NCI-H524 treated with DMSO at 0.1 percent for 48 hours (cell line): ENCODE results near the gene DNAH11.
"Not testable (repeated sequence)": the region's sequence is repeated elsewhere in the genome, so short reads cannot be mapped to it uniquely, and the experiment has no call there.

Experiments used
- DNase-seq: peaks from one replicate; lab custom pipeline; 2025; lab: John Stamatoyannopoulos, UW

The DNAH11 gene

DNA sequence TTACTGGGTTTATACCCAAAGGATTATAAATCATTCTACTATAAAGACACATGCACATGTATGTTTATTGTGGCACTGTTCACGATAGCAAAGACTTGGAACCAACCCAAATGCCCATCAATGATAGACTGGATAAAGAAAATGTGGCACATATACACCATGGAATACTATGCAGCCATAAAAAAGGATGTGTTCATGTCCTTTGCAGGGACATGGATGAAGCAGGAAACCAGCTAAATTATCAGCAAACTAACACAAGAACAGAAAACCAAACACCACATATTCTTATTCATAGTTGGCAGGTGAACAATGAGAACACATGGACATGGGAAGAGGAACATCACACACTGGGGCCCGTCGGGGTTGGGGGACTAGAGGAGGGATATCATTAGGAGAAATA, 390.5 kb downstream of the DNAH11 start:
- DNase-seq, result not testable (repeated sequence)

DNA sequence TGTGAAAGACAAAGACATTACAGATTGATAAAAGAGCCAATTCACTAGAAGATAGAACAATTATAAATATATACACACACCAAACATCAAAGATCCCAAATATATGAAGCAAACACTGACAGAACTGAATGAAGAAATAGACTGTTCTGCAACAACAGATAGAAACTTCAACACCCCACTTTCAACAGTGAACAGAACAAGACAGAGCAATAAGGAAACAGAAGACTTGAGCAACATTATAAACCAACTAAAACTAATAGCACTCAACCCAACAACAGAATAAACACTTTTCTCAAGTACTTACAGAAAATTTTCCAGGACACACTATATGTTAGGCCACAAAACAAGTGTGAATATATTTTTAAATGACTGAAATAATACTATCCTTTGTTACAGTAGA, 392.0 kb downstream of the DNAH11 start:
- no peak for DNase-seq

- no peak for DNase-seq
These were observed 395.6 kb downstream of the DNAH11 start for GRCh38 chr7:21938463-21938862.

DNA sequence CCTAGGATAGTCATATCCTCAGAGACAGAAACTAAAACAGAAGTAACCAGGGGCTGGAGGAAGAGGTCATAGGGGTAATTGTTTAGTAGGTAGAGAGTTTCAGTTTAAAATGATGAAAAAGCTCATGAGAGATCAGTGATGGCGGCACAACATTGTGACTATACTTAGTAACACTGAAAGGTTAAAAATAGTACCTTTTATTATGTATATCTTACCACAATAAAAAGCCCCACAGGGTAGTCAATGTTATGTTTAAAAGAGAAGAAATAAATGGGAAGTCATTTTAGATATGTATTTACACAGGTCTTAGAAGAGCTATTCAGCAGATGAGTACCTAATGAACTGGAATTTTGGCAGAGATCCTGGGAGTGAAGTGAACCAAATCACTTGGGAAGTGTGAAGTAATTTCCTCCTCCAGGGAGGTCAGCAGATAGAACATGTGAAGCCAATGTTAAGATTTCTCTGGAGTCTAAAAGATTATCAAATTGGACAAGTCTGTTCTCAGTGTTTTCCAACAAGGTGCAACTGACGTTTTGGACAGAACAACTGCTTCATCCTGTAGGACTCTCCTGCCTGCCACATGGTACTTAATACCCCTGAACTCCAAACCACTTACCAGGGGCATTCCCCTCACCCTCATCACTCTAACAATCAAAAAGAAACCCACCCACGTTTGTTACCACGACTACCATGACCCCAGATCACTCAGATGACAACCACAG, 396.5 kb downstream of the DNAH11 start:
- no peak for DNase-seq

- no peak for DNase-seq
These were observed 397.1 kb downstream of the DNAH11 start for GRCh38 chr7:21939858-21940372.

- no peak for DNase-seq
These were observed 398.8 kb downstream of the DNAH11 start for GRCh38 chr7:21941611-21942141.

- no peak for DNase-seq
These were observed 400.1 kb downstream of the DNAH11 start for GRCh38 chr7:21942955-21943354.

DNA sequence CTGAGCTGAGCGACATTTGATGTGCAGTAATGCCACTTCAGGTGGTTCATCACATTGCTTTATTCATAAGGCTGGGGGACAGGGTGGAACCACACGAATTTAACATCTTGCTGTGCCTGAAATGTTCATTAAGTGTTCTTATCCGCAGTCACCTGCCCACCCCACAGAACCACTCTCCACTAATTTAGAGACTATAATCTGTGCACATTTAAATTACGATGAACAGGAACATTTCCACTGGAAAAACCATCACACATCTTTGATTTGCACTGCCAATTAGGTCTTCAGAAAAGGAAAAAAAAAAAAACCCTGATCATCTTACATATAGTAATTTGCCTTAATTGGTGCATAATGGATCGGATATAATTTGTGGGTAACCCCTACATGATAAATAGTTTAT, 400.6 kb downstream of the DNAH11 start:
- no peak for DNase-seq

DNA sequence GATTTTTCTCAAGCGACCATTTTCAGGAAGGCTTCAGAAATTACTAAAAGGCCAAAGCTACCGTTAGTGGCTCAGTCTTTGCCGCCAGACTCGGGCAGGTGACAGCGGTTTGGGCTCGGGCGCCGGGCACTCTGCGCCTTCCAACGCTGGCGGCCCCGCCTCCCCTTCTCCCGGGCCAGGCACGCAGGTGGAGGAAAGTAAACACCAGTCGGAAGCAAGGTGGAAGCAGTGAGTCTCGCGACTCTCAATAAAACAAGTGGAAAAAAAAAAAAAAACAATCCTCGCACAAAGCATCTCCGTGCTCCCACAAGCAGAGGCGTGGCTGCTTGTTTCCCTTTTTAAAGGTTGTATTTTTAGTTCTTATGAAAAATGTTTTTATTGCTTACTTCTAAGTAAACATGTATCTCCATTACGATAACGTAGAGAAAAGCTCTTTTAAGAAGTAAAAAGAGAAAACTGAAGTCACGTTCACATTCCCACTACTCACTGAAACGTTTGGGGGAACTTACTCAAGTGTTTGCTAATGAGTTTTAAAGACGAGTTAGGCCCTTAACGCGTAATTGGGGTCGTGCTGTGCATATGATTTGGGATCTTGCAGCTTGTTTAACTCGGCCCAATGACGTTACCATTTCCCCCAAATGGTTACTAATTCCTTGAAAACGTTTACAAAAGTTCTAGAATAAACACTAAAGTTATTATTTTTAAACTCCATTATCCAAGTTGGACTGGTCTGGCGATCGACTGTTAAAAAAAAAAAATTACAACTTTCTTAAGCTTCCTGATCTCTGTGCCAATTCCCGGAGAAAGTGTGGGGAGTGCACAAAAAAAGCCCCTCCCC, 402.0 kb downstream of the DNAH11 start:
- DNase-seq, result no peak

GRCh38 chr7:21945454-21946221, 402.8 kb downstream of the DNAH11 start, which contains the start of gene CDCA7L:
Gene CDCA7L, minus strand, starts transcription at chr7:21945899. Its CDS starts 95 bp downstream, at chr7:21945804.
- peak; percentile 23 for DNase-seq

DNA sequence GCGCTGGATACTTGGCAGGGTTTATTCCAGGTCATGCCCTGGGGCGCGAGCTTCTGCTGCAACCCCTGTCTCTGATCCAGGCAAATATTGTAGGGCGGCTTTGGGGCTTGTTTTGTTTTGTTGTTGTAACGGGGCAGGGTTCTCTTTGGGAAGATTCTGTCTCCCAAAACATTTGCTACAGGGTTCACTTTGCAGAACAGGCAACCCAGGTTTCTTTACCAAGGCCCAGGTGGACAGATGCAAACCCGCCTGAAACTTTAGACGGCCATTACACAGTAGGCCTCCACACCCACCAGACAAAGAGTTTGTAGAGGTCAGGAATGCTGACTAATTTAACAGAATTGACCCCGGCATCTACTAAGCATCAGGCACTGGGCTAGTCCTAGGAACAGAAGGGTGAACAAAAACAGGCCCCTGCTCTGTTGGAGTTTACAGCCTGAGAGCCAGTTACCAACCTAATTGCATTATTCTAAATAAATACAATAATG, 403.4 kb downstream of the DNAH11 start:
- peak; percentile 51 for DNase-seq

GRCh38 chr7:21947056-21947455, 404.2 kb downstream of the DNAH11 start:
- DNase-seq, result no peak

DNA sequence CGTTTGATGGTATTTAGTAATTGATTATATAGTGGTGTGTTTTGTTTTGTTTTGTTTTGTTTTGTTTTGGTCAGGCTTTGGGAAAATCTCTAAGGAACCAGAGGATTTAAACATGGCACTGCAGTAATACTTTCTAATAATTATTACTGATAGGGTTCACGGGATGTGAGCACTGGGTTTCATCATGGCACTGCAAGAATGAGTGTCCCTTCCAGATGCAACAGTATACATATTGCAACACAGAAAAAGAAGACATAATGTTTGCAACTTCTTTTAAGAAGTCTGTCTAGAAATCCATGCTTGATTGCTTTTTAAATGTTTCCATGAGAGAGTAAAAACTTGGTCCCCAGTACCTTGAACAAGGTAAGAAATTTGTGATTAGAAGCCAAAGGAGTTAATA, 405.1 kb downstream of the DNAH11 start:
- DNase-seq, result no peak

DNA sequence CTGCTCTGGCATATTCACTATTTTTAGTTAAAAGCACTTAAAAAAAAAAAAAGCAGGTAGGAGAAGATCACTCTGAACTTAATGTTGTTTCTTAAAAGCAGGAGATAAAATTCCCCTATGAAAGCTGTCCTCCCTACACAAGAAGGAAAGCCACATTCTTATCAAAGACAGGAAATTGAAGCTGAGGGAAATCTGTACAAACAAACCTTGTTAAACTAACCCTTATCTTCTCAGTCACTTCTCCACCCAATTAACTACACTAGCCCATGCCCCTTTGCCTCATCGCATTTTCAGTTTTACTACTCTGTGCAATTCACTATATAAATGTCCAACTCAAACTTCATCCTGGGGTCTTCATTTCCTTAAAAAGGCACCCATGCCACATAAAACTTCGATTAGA, 405.5 kb downstream of the DNAH11 start:
- no peak for DNase-seq

DNA sequence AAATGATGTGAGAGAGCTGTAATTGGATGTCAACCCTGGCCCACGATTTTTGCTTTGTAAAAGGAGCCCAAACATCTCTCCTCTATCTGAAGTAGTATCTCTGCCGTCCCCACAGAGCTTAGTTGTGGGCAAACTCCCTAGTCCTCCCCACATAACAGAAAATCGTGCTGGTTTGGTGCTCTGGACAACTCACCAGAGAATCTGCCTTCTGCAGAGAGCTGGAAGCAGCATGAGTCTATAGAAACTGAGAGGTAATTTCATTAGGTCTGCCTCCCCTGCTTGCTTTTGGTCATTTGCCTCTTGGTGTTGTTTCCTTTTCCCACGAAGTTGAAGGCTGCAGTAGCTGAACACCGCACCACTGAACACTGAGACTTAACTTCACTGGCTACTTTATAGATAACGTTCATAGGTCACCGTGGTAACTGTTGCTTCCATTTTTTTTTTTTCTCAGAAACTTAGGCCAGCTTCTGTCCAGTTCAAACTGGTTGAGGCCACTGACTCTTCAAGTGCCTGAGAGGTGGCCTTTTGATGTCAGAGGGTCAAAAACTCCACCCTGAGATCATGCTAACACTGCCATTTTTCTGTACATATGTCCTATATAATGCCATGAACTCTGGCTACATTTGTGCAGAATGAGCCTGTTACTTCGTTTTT, 406.2 kb downstream of the DNAH11 start:
- DNase-seq, result no peak
